ENCODE measurements around the gene FZR1. TPM values are rescaled to one million over a fixed set of nuclear protein-coding genes. Genes with fewer than 3 reads are reported as not detected.

Gene FZR1
- total and polyA plus RNA-seq, 2 of the 13 experiments (the other 11 are each of a cell fraction or from before 2014, with no cell fraction given): 29.0 to 30.8 TPM

DNA sequence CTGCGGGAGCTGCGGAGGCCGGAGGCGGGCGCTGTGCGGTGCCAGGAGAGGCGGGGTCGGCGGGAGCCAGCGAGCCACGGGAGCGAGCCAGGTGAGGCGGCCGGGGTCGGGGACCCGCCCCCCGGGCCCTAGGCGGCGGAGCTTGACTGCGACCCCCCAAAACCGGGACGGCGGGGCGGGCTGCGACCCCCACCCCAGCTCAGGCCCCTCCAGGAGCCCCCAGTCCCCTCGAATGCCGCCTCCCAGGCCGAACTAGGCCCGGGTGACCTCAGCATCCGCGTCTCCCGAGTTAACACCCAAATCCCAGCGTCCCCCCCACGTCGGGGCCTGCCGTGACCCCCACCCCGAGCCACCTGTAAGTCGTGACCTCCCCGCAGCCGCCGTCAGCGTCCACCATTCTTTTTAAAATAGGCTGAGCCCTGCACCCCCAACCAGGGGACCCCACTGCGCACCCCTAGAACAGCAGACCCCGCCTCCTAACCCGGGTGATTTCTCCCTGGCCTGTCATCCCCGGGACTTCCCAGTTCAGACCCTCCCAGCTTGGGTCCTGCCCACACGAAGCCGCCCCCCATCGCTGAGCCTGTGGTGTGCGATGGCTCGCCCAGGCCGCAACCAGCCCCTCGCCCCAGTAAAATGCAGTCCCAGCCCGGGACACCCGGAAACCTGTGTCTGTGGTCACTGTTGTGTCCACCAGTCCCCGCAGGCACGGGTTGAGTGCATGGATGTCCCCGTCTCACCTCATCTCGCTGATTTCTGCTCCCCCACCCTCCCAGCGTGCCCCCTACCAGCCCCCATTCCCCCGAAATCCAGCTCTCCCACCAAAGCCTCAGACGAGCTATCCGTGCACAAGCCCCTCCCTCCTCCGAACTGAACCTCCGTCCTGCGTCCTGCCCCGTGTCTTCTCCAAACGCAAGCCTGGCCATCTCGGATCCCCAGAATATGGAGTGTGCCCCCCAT lies 551 bp downstream of the FZR1 start (continued):
- no peak for TF ChIP-seq ARID4A (CRISPR knock-in tag; IDR thresholded peaks at IDR 0.05; ENCODE audit: borderline replicate concordance)
- no peak for TF ChIP-seq JDP2 (CRISPR knock-in tag; IDR thresholded peaks at IDR 0.05; ENCODE audit: borderline replicate concordance)
- TF ChIP-seq ZNF780A (CRISPR knock-in tag; IDR thresholded peaks at IDR 0.05): no peak
- no peak for TF ChIP-seq ZNF576 (CRISPR knock-in tag; IDR thresholded peaks at IDR 0.05)
- TF ChIP-seq, protein P1, sequence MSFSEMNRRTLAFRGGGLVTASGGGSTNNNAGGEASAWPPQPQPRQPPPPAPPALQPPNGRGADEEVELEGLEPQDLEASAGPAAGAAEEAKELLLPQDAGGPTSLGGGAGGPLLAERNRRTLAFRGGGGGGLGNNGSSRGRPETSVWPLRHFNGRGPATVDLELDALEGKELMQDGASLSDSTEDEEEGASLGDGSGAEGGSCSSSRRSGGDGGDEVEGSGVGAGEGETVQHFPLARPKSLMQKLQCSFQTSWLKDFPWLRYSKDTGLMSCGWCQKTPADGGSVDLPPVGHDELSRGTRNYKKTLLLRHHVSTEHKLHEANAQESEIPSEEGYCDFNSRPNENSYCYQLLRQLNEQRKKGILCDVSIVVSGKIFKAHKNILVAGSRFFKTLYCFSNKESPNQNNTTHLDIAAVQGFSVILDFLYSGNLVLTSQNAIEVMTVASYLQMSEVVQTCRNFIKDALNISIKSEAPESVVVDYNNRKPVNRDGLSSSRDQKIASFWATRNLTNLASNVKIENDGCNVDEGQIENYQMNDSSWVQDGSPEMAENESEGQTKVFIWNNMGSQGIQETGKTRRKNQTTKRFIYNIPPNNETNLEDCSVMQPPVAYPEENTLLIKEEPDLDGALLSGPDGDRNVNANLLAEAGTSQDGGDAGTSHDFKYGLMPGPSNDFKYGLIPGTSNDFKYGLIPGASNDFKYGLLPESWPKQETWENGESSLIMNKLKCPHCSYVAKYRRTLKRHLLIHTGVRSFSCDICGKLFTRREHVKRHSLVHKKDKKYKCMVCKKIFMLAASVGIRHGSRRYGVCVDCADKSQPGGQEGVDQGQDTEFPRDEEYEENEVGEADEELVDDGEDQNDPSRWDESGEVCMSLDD (CRISPR knock-in tag; IDR thresholded peaks at IDR 0.05; ENCODE audit: borderline replicate concordance): no peak
- TF ChIP-seq ZNF713 (CRISPR knock-in tag; IDR thresholded peaks at IDR 0.05): no peak
- TF ChIP-seq CBX5 (CRISPR knock-in tag; IDR thresholded peaks at IDR 0.05; ENCODE audit: borderline replicate concordance): no peak
- TF ChIP-seq, protein P2, sequence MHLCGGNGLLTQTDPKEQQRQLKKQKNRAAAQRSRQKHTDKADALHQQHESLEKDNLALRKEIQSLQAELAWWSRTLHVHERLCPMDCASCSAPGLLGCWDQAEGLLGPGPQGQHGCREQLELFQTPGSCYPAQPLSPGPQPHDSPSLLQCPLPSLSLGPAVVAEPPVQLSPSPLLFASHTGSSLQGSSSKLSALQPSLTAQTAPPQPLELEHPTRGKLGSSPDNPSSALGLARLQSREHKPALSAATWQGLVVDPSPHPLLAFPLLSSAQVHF (CRISPR knock-in tag; IDR thresholded peaks at IDR 0.05): no peak
- TF ChIP-seq GABPB1 (CRISPR knock-in tag; IDR thresholded peaks at IDR 0.05): 0 out of 2 replicates have a peak, but pooled peaks have one; percentile 28
- TF ChIP-seq MNT (IDR thresholded peaks at IDR 0.05): no peak
- TF ChIP-seq MEF2D (CRISPR knock-in tag; IDR thresholded peaks at IDR 0.05): no peak
- TF ChIP-seq ZFP41 (CRISPR knock-in tag; IDR thresholded peaks at IDR 0.05; ENCODE audit: borderline replicate concordance): no peak
- TF ChIP-seq ZFP37 (CRISPR knock-in tag; IDR thresholded peaks at IDR 0.05; ENCODE audit: borderline replicate concordance): no peak
- no peak for TF ChIP-seq HDAC6 (IDR thresholded peaks at IDR 0.05; ENCODE audit: low read depth, low read length)
- no peak for TF ChIP-seq SIX4 (CRISPR knock-in tag; IDR thresholded peaks at IDR 0.05)
- TF ChIP-seq, protein P3, sequence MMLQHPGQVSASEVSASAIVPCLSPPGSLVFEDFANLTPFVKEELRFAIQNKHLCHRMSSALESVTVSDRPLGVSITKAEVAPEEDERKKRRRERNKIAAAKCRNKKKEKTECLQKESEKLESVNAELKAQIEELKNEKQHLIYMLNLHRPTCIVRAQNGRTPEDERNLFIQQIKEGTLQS (CRISPR knock-in tag; IDR thresholded peaks at IDR 0.05): no peak
- no peak for TF ChIP-seq NR2F2 (IDR thresholded peaks at IDR 0.05; ENCODE audit: borderline replicate concordance, low read depth)
- no peak for TF ChIP-seq HNRNPH1 (optimal IDR thresholded peaks at IDR 0.05; ENCODE audit: low read depth, low read length)
- no peak for TF ChIP-seq ZMYM4 (CRISPR knock-in tag; IDR thresholded peaks at IDR 0.05)

All from HepG2 (cell line).